ENCODE data around the gene TUBAL3.
A peak's percentile ranks its signal among the peaks of the same experiment; 100 is the strongest.

TUBAL3 gene

DNA sequence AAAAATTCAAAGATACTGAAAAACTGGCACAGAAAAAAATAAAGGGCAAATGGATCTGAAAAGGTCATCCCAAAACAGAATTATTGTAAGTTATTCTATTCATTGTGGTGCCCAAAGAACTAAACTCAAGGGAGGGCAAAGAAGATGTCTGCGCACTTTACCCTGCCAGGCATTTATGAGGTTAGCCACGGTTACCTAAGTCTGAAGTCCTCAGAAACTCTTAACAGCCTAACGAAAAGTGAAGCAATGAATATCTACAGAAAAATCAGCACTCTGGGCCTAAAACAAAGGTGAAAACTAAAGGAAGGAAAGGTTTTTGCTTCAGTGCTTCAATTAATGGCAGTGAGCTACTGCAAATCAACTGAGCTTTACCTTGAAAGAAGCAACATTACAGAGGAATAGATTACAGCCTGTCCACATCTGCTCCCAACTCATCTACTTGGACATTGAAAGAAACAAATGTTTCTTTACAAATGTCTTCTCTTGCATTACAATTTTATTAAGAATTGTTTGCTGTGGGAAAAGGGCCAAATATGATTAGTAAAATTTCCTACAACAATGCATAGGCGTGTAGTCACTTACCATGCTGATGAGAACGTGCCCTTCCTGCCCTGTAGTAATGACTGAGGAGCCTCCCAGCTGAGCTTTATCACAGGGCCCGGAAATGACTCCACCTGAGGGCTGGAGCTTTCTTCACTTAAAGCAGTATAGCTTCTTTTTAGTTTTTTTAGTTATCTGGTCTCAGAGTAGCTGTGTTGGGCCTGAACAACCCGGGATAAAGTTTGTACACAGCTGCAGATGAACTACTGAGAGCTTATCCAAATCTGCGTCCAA is at the start of gene TUBAL3:
TUBAL3 (minus strand) TSS at position 621 of the 834 bp plus-strand sequence; CDS start at position 585, 36 bp downstream.
- TF ChIP-seq, protein P1, sequence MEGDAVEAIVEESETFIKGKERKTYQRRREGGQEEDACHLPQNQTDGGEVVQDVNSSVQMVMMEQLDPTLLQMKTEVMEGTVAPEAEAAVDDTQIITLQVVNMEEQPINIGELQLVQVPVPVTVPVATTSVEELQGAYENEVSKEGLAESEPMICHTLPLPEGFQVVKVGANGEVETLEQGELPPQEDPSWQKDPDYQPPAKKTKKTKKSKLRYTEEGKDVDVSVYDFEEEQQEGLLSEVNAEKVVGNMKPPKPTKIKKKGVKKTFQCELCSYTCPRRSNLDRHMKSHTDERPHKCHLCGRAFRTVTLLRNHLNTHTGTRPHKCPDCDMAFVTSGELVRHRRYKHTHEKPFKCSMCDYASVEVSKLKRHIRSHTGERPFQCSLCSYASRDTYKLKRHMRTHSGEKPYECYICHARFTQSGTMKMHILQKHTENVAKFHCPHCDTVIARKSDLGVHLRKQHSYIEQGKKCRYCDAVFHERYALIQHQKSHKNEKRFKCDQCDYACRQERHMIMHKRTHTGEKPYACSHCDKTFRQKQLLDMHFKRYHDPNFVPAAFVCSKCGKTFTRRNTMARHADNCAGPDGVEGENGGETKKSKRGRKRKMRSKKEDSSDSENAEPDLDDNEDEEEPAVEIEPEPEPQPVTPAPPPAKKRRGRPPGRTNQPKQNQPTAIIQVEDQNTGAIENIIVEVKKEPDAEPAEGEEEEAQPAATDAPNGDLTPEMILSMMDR (IDR thresholded peaks at IDR 0.05; ENCODE audit: low read depth, low read length) = no peak
- no peak within 1 kb of the TSS for H3K4me3 ChIP-seq (replicated peaks in 1 of 2; ENCODE audit: low read depth in 2 of 2, low read length in 2 of 2)
- peak in 1 of 2 donors; percentile 49 for DNase-seq (ENCODE audit: low read depth in 2 of 2)

DNA sequence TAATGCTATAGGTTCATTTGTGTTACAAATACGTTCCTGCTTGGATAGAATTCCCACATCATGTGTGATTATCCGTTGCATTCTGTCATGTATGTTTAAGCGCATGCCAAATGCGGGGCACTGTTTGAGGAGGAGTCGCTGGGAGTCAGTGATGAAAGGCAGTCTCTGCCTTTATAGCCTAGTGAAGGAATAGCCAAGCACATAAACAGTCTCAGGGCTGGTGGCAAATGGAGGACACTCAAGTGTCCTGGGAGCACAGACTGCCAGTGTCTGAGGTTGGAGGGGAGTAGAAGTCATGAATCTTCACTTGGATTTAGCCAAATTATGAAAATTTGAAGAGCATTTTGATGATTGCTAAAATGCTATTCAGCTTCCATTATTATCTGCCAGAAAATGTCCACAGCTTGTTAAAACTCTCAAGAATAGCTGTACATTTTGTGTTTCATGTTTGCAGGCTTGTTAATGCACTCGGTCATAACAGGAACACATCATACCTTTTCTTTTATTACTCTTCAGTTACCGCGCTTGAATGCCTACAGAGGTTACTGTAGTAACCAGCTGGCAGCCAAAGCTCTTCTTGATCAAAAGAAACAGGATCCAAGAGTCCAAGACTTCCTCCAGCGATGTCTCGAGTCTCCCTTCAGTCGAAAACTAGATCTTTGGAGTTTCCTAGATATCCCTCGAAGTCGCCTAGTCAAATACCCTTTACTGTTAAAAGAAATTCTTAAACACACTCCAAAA is 49.3 kb upstream of the TUBAL3 start:
- no peak for DNase-seq (ENCODE audit: low read depth in 2 of 2)
- H3K4me3 ChIP-seq (replicated peaks in 1 of 2; ENCODE audit: low read depth in 2 of 2, low read length in 2 of 2) = no peak overlapping the region
- TF ChIP-seq, protein P1 (IDR thresholded peaks at IDR 0.05; ENCODE audit: low read depth, low read length) = no peak

DNA sequence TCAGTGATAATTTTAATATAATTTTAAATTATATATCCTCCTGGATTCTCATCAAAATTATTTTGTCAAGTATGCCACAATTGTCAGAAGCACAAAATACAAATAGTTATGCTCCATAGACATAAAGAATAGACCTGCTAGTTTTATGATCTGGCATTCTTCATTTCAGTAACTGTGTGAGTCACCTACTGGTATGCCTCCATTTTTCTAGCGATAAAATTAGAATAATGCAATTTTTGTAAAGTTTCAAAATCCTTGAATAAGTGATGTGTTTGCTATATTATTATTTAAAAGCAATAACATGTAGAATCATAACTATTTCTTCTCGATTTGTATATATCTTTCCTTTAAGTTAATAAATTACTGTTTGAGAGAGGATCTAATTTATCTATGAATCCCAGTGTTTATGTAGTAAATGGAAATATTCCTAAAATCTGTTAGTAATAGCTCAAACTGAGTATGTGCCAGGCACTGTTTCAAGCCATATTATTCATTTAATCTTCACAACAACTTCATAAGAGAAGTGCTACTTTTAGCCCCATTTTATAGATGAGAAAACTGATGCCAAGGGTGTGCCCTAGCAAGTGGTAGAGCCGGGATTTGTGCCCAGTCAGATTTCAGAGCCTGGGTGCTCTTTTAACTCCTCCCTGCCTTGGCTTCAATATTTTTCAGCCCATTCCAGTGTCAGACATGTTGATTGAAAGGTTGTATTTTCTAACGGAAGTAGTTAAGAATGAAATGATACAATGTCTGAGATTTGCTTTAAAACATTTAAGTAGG is 46.2 kb upstream of the TUBAL3 start:
- peak in 1 of 2 donors; percentile 17 for DNase-seq (ENCODE audit: low read depth in 2 of 2)
- H3K4me3 ChIP-seq (replicated peaks in 1 of 2; ENCODE audit: low read depth in 2 of 2, low read length in 2 of 2) = no peak overlapping the region
- TF ChIP-seq, protein P1 (IDR thresholded peaks at IDR 0.05; ENCODE audit: low read depth, low read length) = no peak

DNA sequence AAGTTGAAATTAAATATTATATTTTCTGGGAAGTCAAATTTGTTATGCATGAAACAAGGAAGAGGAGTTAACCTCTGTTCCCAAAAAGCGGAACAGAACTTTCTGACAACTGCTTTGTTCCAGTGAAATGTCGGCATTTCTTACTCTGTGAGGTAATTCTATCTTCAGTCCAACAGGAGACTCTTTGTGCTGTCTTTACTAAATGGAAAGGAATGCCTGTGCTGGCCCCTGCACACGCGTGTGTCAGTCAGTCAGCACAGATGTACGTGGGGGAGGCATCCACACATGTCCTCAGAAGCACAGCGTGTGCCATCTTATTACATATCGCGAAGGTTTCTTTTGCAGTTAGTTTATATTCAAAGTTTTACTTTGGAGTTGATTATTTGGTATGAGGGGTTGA is 45.2 kb upstream of the TUBAL3 start:
- H3K4me3 ChIP-seq (replicated peaks in 1 of 2; ENCODE audit: low read depth in 2 of 2, low read length in 2 of 2) = peak overlapping the region in 1 of 2 donors; percentile 19
- peak; percentile 80 to 87 for DNase-seq (ENCODE audit: low read depth in 2 of 2)
- TF ChIP-seq, protein P1 (IDR thresholded peaks at IDR 0.05; ENCODE audit: low read depth, low read length) = no peak

DNA sequence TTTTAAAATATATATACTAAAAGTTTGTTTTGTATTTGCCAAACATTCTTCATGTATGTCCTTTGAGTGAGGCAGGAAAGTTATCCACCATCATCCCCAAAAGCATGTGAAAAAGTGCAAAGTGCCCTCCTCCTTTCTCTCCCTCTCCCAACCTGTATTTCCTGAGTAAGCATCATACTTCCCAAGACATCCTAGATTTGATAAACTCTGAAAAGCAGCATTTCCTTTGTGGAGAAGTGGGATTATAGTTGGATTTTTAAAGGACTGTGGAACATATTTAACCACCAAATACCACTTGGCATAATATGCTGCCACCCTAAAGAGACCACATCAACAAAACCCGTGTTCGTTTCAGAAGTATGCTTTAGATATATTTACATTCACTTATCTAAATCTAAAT is 44.6 kb upstream of the TUBAL3 start:
- TF ChIP-seq, protein P1 (IDR thresholded peaks at IDR 0.05; ENCODE audit: low read depth, low read length) = no peak
- no peak for DNase-seq (ENCODE audit: low read depth in 2 of 2)
- H3K4me3 ChIP-seq (replicated peaks in 1 of 2; ENCODE audit: low read depth in 2 of 2, low read length in 2 of 2) = peak overlapping the region in 1 of 2 donors; percentile 19

DNA sequence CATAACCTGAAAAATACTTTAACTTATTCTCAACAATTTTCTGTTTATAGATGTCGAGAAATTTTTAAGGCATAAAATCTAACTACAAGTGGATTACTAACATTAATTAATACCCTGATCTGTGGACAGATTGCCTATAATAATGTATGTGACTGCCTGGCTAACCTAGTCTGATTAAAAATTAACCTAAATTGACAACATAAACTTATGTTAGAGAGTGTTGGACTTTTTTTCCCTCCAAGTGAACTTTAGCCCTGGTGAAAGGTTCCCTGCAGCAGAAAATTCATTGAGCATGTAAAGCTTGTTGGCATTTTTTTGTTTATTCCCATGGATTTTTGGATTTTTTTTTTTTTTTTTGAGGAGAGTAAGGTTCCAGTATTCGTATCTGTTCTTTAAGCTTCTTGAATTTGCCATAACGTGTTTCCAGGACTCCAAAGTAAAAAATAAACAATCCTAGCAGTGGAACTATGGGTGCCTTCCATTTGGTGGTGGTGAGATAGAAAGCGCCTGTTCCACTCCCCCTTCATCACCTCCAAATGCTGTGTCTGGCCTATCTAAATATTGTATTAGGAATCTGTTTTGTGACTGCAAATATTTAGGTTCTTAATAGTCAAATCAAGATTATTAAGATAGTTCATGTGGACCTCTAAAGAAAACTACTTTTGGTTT is 43.8 kb upstream of the TUBAL3 start:
- peak overlapping the region in 1 of 2 donors; percentile 63 for H3K4me3 ChIP-seq (replicated peaks in 1 of 2; ENCODE audit: low read depth in 2 of 2, low read length in 2 of 2)
- no peak for DNase-seq (ENCODE audit: low read depth in 2 of 2)
- TF ChIP-seq, protein P1 (IDR thresholded peaks at IDR 0.05; ENCODE audit: low read depth, low read length) = no peak
